T-helper 1 cell (primary cell): ENCODE measurements around the gene BDH1.
A peak's percentile ranks its signal among the peaks of the same experiment; 100 is the strongest.
"Not testable (repeated sequence)": the region's sequence is repeated elsewhere in the genome, so short reads cannot be mapped to it uniquely, and the experiment has no call there.

Source experiments
- DNase-seq, 5 donors: peaks; one replicate each; pipeline ENCODE4 v3.0.0-alpha.2; 2012 to 2020

BDH1 gene

GRCh38 chr3:197520311-197521276 is 35.2 kb downstream of the BDH1 start:
- no peak for DNase-seq

DNA sequence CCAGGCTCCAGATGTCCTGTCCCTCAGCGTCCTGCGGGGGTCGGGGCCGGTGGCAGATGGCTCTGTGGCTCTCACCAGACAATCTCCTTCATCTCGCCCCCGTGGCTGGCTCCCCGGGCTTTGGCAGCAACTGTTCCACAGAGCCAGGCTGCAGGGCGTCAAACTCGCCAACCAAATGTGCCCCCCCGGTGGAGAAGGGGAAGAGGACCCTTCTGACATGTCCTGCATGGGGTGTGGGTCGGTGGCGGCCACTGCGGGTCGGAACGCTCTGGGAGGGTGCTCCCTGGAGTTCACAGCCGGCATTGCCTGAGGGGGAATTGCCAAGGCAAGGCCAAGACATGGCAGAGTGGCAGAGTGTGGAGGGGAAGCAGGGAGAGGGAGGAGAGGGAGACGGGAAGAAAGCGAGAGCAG is 36.0 kb downstream of the BDH1 start:
- no peak for DNase-seq

DNA sequence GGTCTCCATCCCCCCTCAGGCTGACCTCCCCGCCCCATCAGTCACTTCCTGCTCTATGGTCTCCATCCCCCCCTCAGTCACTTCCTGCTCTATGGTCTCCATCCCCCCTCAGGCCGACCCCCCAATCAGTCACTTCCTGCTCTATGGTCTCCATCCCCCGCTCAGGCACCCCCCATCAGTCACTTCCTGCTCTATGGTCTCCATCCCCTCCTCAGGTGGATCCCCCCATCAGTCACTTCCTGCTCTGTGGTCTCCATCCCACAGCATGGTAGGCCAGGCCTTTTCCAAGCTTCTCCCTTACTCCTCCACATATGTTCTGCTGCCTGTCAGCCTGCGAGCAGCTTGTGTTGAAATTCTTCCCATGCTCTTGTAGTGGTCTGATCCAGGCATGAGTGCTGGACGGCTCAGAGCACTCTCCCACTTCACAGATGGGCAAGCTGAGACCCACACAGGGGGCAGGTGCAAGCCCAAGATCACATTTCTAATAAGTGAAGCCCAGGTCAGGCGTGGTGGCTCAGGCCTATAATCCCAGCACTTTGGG is 36.8 kb downstream of the BDH1 start:
- peak in 1 of 5 donors; percentile 8 for DNase-seq

GRCh38 chr3:197517922-197518683 is 37.7 kb downstream of the BDH1 start:
- DNase-seq: not testable (repeated sequence)

- not testable (repeated sequence) for DNase-seq
Measured at GRCh38 chr3:197516890-197517606, 38.7 kb downstream of the BDH1 start.

DNA sequence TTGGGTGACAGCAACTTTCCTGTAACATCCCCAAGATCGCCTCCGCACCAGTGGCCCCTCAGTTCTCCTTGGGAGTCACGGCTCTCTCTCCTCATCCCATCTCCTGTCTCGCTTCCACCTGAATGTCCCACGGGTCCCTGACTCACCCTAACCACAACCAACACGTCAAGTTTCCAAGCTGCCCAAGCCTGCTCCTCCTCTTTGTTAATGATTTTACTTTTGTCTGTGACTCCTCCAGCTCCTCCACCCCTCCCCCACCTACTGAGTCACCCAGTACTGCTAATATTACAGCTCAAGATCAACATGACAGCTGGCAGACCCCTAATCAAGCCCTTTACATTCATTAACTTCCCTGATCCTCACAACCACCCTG is 39.3 kb downstream of the BDH1 start:
- no peak for DNase-seq

DNA sequence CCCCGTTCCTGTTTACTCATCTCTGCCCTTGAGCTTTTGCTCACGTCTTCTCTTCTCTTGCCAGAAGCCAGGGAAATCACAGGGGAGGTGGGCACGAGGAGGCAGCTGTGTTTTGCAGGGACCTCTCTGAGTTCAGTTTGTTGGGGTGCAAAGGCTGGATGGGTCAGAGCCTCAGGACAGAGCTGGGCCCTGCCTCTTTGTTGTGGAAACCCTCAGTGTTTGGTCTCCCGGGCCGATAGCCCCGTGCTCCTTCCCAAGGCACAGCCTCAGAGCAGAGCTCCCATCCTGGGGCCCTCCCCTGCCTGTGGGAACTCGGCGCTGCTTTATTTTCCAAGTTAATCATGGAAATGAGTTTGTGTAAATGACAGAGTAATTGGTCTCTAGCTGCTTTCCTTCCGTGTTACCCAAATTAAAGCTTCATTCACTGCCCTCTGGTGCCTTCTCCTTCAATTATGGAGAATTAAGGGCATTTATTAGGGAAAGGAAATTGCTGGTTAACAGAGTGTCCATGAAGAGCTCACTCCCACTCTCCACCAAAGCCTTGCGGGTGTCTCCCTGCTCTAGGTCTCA is 40.9 kb downstream of the BDH1 start:
- DNase-seq: no peak

DNA sequence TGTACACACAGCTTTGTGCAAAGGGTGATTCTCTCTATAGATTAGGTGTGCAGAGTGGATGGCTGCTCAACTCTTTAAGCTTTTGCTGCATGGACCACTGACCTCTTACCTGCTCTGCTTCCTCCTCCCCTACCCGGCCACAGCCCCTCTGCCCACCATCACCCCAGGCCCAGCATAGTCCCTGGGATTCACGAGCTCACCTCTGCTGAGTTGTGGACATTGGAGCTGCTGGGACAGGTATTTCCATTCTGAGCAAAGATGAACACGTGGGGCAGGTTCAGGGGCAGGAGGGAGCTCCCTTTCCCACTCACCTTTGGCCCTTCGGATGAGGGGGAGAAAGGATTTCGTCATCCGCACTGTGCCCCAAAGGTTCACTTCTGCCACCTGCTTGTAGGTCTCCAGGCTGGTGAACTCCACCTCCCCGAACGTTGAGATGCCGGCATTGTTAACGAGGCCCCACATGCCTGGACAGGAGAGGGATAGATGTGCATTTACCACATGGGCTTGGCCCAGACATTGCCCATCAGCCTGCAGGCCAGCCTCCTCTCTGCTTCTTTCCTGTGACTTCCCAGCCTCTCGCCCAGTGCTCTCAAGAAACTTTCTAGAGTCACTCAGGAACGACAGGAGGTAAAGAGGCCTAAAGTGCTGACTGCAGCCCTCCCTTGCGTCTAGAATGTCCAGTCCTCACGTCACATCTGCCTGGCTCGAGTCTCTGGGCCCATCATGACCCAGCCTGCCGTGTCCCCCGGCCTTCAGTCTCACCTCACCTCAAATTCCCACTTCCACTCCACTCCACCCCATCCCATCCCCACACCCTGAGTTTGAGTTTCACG is 41.6 kb downstream of the BDH1 start:
- DNase-seq: no peak

DNA sequence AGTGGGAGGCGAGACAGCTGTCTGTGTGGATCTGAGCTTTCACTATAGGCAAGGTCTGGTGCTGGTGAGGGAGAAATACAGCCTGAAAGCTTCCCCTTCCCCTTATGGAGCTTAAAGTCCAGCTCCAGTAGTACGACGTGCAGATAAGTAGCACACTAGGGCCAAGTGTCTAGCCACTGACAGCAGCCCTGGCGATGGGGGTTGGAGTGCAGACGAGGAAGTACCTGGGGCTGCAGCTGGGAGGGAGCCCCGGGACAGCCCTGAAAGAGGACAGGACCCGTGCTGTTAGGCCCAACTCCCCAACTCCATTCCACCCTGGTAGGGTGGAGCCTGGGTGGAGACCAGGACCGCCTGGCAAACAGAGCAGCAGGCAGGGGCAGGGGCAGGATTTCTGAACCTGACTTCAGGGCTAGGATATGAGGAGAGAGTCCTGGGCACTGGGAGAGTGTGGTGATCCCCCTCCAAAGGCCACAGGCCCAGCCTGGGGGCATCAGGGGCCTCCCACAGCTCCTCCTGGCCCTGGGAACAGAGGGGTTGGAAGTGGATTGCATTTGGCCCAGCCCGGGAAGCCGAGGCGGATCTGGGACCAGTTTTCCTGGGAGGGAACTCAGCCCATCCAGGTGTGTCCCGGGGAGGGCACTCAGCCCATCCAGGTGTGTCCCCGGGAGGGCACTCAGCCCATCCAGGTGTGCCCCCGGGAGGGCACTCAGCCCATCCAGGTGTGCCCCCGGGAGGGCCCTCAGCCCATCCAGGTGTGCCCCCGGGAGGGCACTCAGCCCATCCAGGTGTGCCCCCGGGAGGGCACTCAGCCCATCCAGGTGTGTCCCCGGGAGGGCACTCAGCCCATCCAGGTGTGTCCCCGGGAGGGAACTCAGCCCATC is 42.8 kb downstream of the BDH1 start:
- DNase-seq: no peak

- no peak for DNase-seq
Measured at GRCh38 chr3:197511853-197512635, 43.7 kb downstream of the BDH1 start.

- DNase-seq: no peak
Measured at GRCh38 chr3:197511130-197511529, 44.6 kb downstream of the BDH1 start.

- DNase-seq: no peak
Measured at GRCh38 chr3:197510642-197511018, 45.1 kb downstream of the BDH1 start.

DNA sequence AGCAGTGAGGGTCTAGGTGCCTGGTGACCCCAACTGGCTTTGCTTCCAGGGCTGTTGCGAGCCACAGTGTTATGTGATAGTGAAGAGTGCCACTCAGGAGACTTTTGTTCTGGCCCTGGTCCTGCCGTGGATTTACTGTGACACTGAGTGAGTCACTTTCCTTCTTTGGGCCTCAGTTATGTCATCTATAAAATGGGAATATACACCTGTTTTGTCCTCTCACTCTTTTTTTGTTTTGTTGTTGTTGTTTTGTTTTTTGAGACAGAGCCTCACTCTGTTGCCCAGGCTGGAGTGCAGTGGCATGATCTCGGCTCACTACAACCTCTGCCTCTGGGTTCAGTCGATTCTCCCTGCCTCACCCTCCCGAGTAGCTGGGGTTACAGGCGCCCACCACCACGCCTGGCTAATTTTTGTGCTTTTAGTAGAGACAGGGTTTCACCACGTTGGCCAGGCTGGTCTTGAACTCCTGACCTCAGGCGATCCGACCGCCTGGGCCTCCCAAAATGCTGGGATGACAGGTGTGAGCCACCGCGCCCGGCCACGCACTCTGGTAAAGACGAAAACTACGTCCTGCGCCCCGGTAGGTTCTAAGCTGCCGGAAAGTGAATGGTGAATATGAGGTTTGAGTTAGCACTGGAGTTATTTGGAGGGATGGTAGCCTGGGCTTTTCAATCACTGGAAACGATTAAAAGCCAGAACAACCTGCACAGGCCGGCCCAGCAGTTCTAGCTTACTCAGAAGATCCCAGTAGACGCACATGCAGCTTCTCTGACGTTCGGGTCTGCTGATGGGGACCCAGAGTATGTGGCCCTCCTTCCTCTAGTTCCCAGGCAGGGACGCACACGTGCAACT is 46.6 kb downstream of the BDH1 start:
- no peak for DNase-seq

- DNase-seq: no peak
Measured at GRCh38 chr3:197508461-197508860, 47.3 kb downstream of the BDH1 start.

DNA sequence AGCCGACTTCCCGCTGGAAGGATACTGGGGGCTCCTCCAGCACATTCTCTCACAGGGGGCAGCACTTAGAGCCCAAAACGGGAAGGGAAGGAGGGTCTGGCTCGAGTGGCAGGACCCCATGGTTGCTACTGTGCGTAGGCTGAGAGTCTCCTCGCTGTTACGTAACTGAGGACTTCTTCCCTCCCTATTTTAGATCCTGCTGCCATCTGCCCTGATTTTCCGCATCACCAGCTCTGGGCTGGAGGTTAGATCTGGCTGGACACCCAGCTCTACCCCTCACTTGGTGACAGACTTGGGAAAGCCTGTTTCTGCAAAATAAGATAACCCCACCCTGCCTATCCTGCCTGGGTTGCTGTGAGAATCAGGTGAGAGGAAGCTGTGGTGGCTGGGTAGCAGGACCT is 47.7 kb downstream of the BDH1 start:
- DNase-seq: no peak

- DNase-seq: no peak
Measured at GRCh38 chr3:197507541-197507940, 48.2 kb downstream of the BDH1 start.

DNA sequence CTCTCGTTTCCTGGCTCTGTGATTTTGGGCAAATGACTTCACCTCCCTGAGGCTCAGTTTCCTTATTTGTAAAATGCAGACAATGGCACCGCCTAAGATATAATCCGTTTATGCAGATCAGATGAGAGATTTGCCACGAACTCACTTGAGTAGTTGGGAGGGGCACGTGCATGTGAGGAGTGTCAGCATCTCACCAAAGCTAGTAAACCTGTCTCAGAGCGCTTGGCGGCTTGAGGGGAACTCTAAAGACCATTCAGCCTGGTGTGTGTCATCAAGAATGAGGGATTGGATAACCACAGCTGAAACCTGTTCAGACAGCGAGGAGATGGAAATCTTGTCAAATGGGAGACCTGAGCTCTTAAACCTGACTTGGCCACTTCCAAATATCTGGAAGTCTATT is 48.7 kb downstream of the BDH1 start:
- DNase-seq: no peak

DNA sequence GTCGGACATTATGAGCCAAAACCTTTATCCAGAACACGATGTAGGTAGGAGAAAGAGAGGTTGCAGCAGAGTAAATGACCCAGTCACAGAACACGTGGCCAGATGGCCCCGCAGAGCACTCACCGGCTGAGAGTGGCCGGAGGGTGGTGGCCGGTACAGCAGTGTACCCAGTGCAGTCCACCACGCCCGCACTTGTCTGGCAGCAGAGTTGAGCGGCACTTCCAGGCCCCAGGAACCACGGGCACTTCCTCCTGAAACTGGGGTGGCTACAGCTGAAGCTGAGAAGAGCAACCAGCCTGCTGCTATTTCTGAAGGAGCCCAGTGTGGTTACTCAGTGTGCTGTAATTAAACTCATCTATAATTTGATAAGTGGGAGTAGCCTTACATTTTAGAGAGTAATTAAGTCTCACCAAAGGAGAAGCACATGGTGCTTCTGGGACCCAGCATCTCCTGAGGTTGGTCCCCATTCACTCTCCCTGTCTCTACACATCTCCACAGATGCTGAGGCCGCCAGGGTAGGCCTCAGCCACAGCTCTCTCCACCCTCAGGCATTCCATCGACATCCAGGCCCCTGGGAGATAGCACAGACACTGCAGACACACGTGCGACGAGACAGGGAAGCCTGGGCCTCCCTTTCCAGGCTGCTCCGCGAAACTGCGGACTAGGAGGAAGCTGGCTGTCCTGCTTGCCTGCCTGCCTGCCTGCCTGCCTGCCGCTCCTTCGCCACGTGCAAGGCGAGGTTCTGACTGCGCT is 49.8 kb downstream of the BDH1 start:
- no peak for DNase-seq
